Activated CD4-positive, alpha-beta T cell treated with anti-CD3 and anti-CD28 coated beads, Interleukin-2, Interleukin-6, amounts not matched to agents 100 ng/mL and 50 ng/mL, durations not matched to agents 16 hours and 8 hours (primary cell): ENCODE measurements around the gene PCDHB7.
"Not testable (repeated sequence)": the region's sequence is repeated elsewhere in the genome, so short reads cannot be mapped to it uniquely, and the experiment has no call there.

Experiments used
- DNase-seq: peaks from one replicate; pipeline ENCODE4 v3.0.0-alpha.2; 2020

Gene PCDHB7

DNA sequence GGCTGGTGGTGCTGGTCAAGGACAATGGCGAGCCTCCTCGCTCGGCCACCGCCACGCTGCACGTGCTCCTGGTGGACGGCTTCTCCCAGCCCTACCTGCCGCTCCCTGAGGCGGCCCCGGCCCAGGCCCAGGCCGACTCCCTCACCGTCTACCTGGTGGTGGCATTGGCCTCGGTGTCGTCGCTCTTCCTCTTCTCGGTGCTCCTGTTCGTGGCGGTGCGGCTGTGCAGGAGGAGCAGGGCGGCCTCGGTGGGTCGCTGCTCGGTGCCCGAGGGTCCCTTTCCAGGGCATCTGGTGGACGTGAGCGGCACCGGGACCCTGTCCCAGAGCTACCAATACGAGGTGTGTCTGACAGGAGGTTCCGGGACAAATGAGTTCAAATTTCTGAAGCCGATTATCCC is 53.0 kb downstream of the PCDHB7 start:
- not testable (repeated sequence) for DNase-seq
